Endothelial cell of umbilical vein (primary cell): Measurements from ENCODE around the gene SORCS2.

Source experiments
- CTCF ChIP-seq, 2 donors: IDR thresholded peaks; 1 replicate in 1 of 2; 2 replicates in 1 of 2; pipeline ENCODE4 v1.5.1; 2011; ENCODE audit warnings: low read length in 2 of 2, mild to moderate bottlenecking in 2 of 2, moderate library complexity in 2 of 2, control low read depth in 1 of 2, inconsistent platforms in 1 of 2, low read depth in 1 of 2; ENCODE audit not compliant: insufficient read depth in 1 of 2; ENCODE audit errors: extremely low read depth in 1 of 2
- EZH2 ChIP-seq: IDR thresholded peaks from 2 replicates; pipeline ENCODE4 v1.6.1; 2012; ENCODE audit warnings: borderline replicate concordance, low read depth, mild to moderate bottlenecking, moderate library complexity, low read length, inconsistent platforms; ENCODE audit not compliant: severe bottlenecking
- POLR2A ChIP-seq: IDR thresholded peaks from 2 replicates; pipeline ENCODE4 v1.6.1; 2012; ENCODE audit warnings: low read depth, mild to moderate bottlenecking, control low read depth, low read length
- TF ChIP-seq, protein P1 (sequence below): IDR thresholded peaks from 2 replicates; pipeline ENCODE4 v1.6.1; 2011; ENCODE audit not compliant: insufficient read depth, insufficient read length

- TF ChIP-seq EZH2 (no peak), CTCF (IDR thresholded peaks at IDR 0.05; ENCODE audit: extremely low read depth in 1 of 2, insufficient read depth in 1 of 2, low read depth in 1 of 2, low read length in 2 of 2) (no peak), POLR2A (no peak)
- TF ChIP-seq, protein P1, sequence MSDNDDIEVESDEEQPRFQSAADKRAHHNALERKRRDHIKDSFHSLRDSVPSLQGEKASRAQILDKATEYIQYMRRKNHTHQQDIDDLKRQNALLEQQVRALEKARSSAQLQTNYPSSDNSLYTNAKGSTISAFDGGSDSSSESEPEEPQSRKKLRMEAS = no peak
Measured at GRCh38 chr4:7435471-7436061, 243.2 kb downstream of the SORCS2 start.
